ENCODE measurements around the gene PRB4.
"Not testable (repeated sequence)": the region's sequence is repeated elsewhere in the genome, so short reads cannot be mapped to it uniquely, and the experiment has no call there.

The PRB4 gene

GRCh38 chr12:11310336-11310735, at the start of gene PRB4:
TSS of gene PRB4 (minus strand) at chr12:11310436. CDS start at chr12:11310398, 38 bp downstream.
- no peak for TF ChIP-seq CTCF (IDR thresholded peaks at IDR 0.05; ENCODE audit: low read depth, low read length)
- no peak within 1 kb of the TSS for H3K4me3 ChIP-seq (ENCODE audit: low read depth, low read length)

- not testable (repeated sequence) for H3K4me3 ChIP-seq (ENCODE audit: low read depth, low read length)
Observed at GRCh38 chr12:11351736-11352135, 41.5 kb upstream of the PRB4 start.

GRCh38 chr12:11348439-11348838, 38.2 kb upstream of the PRB4 start:
- TF ChIP-seq CTCF (IDR thresholded peaks at IDR 0.05; ENCODE audit: low read depth, low read length) = no peak
- no peak overlapping the region for H3K4me3 ChIP-seq (ENCODE audit: low read depth, low read length)

GRCh38 chr12:11347810-11348209, 37.6 kb upstream of the PRB4 start:
- no peak overlapping the region for H3K4me3 ChIP-seq (ENCODE audit: low read depth, low read length)
- 0 out of 2 replicates have a peak, but pooled peaks have one; percentile 8 for TF ChIP-seq CTCF (IDR thresholded peaks at IDR 0.05; ENCODE audit: low read depth, low read length)

GRCh38 chr12:11344500-11344899, 34.3 kb upstream of the PRB4 start:
- TF ChIP-seq CTCF (IDR thresholded peaks at IDR 0.05; ENCODE audit: low read depth, low read length) = no peak

GRCh38 chr12:11324426-11324825, 14.2 kb upstream of the PRB4 start:
- TF ChIP-seq CTCF (IDR thresholded peaks at IDR 0.05; ENCODE audit: low read depth, low read length) = no peak
- no peak overlapping the region for H3K4me3 ChIP-seq (ENCODE audit: low read depth, low read length)

More at GRCh38 chr12:11344500-11344899, 34.3 kb upstream of the PRB4 start:
- H3K4me3 ChIP-seq (ENCODE audit: low read depth, low read length) = no peak overlapping the region

- TF ChIP-seq CTCF (IDR thresholded peaks at IDR 0.05; ENCODE audit: low read depth, low read length) = no peak
Observed at GRCh38 chr12:11321980-11322379, 11.7 kb upstream of the PRB4 start.

GRCh38 chr12:11307143-11307542, 3.1 kb downstream of the PRB4 start:
- no peak for TF ChIP-seq CTCF (IDR thresholded peaks at IDR 0.05; ENCODE audit: low read depth, low read length)
- no peak overlapping the region for H3K4me3 ChIP-seq (ENCODE audit: low read depth, low read length)

More at GRCh38 chr12:11321980-11322379, 11.7 kb upstream of the PRB4 start:
- H3K4me3 ChIP-seq (ENCODE audit: low read depth, low read length) = no peak overlapping the region

Measured in WI38 (cell line).